A673 (cell line): ENCODE data around the gene RORB. TPM values are rescaled to one million over a fixed set of nuclear protein-coding genes. Genes with fewer than 3 reads are reported as not detected.

ENCODE experiments used
- BruUV-seq: library from RNA; stranded (reverse); fragments of 400-500 nt; replicated peaks from 2 replicates; lab custom pipeline; 2021; lab: Mats Ljungman, UMichigan
- CTCF ChIA-PET: fragments of 300-600 bp; sonication (Branson Sonifier 250); formaldehyde crosslinking; loops from one replicate; lab custom pipeline; 2022; ENCODE audit warnings: antibody characterized with exemption; lab: Charles Lee
- POLR2A ChIA-PET: fragments of 300-600 bp; sonication (Branson Sonifier 250); formaldehyde crosslinking; loops from one replicate; lab custom pipeline; 2022; ENCODE audit warnings: antibody characterized with exemption; ENCODE audit not compliant: low non-redundant PET; lab: Charles Lee
- DNase-seq: peaks from one replicate; pipeline ENCODE4 v3.0.0-alpha.2; 2015; ENCODE audit warnings: low spot score
- H3K27ac ChIP-seq: fragments of 200-600 bp; sonication (generic); 2 replicates; pipeline ENCODE4 v1.5.1; 2016; ENCODE audit warnings: mixed run types, low read depth, mild to moderate bottlenecking, mixed read lengths, antibody characterized with exemption, low read length; ENCODE audit not compliant: poor library complexity, severe bottlenecking
- H3K27me3 ChIP-seq: fragments of 200-600 bp; sonication (generic); replicated peaks from 2 replicates; pipeline ENCODE4 v1.6.1; 2017; ENCODE audit warnings: mixed run types, low read depth, mild to moderate bottlenecking, mixed read lengths, antibody characterized with exemption, low read length; ENCODE audit not compliant: insufficient read depth, poor library complexity
- H3K36me3 ChIP-seq: fragments of 200-600 bp; sonication (generic); 2 replicates; pipeline ENCODE4 v1.6.1; 2016; ENCODE audit warnings: mixed run types, mild to moderate bottlenecking, mixed read lengths, antibody characterized with exemption, low read length; ENCODE audit not compliant: insufficient read depth, poor library complexity, severe bottlenecking
- H3K4me1 ChIP-seq: fragments of 200-600 bp; sonication (generic); 2 replicates; pipeline ENCODE4 v1.6.1; 2017; ENCODE audit warnings: mixed run types, mild to moderate bottlenecking, mixed read lengths, antibody characterized with exemption, low read length; ENCODE audit not compliant: insufficient read depth, poor library complexity, severe bottlenecking
- H3K4me3 ChIP-seq: fragments of 200-600 bp; sonication (generic); 2 replicates; pipeline ENCODE4 v1.5.1; 2016; ENCODE audit warnings: low read depth, mixed run types, mild to moderate bottlenecking, mixed read lengths, low read length; ENCODE audit not compliant: poor library complexity, severe bottlenecking
- H3K9me3 ChIP-seq: fragments of 200-600 bp; sonication (generic); 2 replicates; pipeline ENCODE4 v1.6.1; 2016; ENCODE audit warnings: mixed run types, low read depth, mild to moderate bottlenecking, mixed read lengths, antibody characterized with exemption, low read length; ENCODE audit not compliant: poor library complexity, severe bottlenecking
- EZH2 ChIP-seq: fragments of 200-600 bp; sonication (generic); IDR thresholded peaks from 2 replicates; pipeline ENCODE4 v1.6.1; 2017; ENCODE audit warnings: borderline replicate concordance, low read depth, mild to moderate bottlenecking, mixed read lengths, antibody characterized with exemption, low read length; ENCODE audit not compliant: poor library complexity, severe bottlenecking
- intact Hi-C: fragments of 100-400 bp; cut with micrococcal nuclease; formaldehyde crosslinking; loops from one replicate; pipeline ENCODE4 v1.10.0; 2022; ENCODE audit not compliant: unreplicated experiment
- total RNA-seq: library from RNA; stranded (reverse); gene quantifications from 2 replicates; pipeline ENCODE4 v1.2.3, GENCODE V29; 2021
- TF ChIP-seq, protein P1 (sequence below): fragments of 300-800, 200-600 bp; sonication (generic); conservative IDR thresholded peaks from 2 replicates; pipeline ENCODE4 v1.5.1; 2017; ENCODE audit warnings: low read depth, mild to moderate bottlenecking, antibody characterized with exemption, low read length, moderate library complexity, mixed read lengths

Gene RORB
- total RNA-seq, 1 experiment from 2014 or later, result 0.02 TPM

DNA sequence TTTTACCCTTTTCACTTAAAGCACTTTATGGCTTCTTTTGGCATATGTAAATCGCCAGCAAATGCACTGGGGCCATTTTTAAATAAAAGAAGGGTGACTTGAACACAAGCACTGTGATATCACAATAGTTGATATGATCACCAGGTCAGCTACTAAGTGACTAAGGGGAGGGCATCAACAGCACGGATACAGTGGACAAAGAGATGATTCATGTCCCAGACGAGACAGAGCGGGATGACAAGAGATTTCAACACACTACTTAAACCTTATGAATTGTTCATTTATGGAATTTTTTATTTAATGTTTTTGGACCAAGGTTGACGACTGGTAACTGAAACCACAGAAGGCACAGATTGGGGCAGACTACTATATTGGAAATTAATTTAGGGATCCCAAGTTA, 54.1 kb downstream of the RORB start:
- TF ChIP-seq EZH2, result no peak
- ChIA-PET POLR2A (no interaction called here), CTCF (no interaction called here)
- Histone ChIP-seq H3K27me3 (peaks cover 3% of the 10 kb centered on the region), H3K4me3 (no peak overlapping the region), H3K36me3 (no peaks in the 10 kb centered on the region), H3K9me3 (no peaks in the 10 kb centered on the region), H3K27ac (no peak overlapping the region), H3K4me1 (no peaks in the 10 kb centered on the region)
- intact Hi-C loops, result loop anchor here (10.0 kb wide), 1 partner anchor 56 kb away; the partner anchor contains the start of gene RORB
- DNase-seq, result no peak
- BruUV-seq, result no TSS peak

- CTCF ChIA-PET, result no interaction called here
- no peaks in the 10 kb centered on the region for H3K4me1 ChIP-seq
- no TSS peak for BruUV-seq
- H3K36me3 ChIP-seq, result no peaks in the 10 kb centered on the region
- POLR2A ChIA-PET, result no interaction called here
- H3K27me3 ChIP-seq, result no peaks in the 10 kb centered on the region
- no peaks in the 10 kb centered on the region for H3K9me3 ChIP-seq
- intact Hi-C loops, result loop anchor here (10.0 kb wide), 1 partner anchor 60 kb away; the partner anchor contains the start of gene RORB
- TF ChIP-seq, protein P1, sequence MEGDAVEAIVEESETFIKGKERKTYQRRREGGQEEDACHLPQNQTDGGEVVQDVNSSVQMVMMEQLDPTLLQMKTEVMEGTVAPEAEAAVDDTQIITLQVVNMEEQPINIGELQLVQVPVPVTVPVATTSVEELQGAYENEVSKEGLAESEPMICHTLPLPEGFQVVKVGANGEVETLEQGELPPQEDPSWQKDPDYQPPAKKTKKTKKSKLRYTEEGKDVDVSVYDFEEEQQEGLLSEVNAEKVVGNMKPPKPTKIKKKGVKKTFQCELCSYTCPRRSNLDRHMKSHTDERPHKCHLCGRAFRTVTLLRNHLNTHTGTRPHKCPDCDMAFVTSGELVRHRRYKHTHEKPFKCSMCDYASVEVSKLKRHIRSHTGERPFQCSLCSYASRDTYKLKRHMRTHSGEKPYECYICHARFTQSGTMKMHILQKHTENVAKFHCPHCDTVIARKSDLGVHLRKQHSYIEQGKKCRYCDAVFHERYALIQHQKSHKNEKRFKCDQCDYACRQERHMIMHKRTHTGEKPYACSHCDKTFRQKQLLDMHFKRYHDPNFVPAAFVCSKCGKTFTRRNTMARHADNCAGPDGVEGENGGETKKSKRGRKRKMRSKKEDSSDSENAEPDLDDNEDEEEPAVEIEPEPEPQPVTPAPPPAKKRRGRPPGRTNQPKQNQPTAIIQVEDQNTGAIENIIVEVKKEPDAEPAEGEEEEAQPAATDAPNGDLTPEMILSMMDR, result no peak
- no peak for TF ChIP-seq EZH2
- H3K27ac ChIP-seq, result no peak overlapping the region
- DNase-seq, result no peak
- no peak overlapping the region for H3K4me3 ChIP-seq
These were observed 57.8 kb downstream of the RORB start for GRCh38 chr9:74554751-74555419.

GRCh38 chr9:74555565-74555964, 58.4 kb downstream of the RORB start:
- POLR2A ChIA-PET, result no interaction called here
- Histone ChIP-seq H3K36me3 (no peaks in the 10 kb centered on the region), H3K4me1 (no peaks in the 10 kb centered on the region), H3K9me3 (no peaks in the 10 kb centered on the region), H3K4me3 (no peak overlapping the region), H3K27me3 (no peaks in the 10 kb centered on the region), H3K27ac (no peak overlapping the region)
- CTCF ChIA-PET, result no interaction called here
- intact Hi-C loops, result loop anchor here (10.0 kb wide), 1 partner anchor 61 kb away; the partner anchor contains the start of gene RORB
- TF ChIP-seq, protein P1, result no peak
- TF ChIP-seq EZH2, result no peak
- DNase-seq, result no peak
- BruUV-seq, result no TSS peak
